HEK293T (cell line): ENCODE measurements around the gene ANXA2.

ENCODE experiments used
- BHLHE40 ChIP-seq: fragments of 450-650 bp; IDR thresholded peaks from 2 replicates; pipeline ENCODE4 v1.6.1; 2016; ENCODE audit warnings: mild to moderate bottlenecking, moderate library complexity, borderline replicate concordance
- CTBP1 ChIP-seq: fragments of 450-650 bp; IDR thresholded peaks from 2 replicates; pipeline ENCODE4 v1.6.1; 2016; ENCODE audit warnings: borderline replicate concordance
- ELF4 ChIP-seq: fragments of 450-650 bp; IDR thresholded peaks from 2 replicates; pipeline ENCODE4 v1.6.1; 2017; ENCODE audit warnings: antibody characterized with exemption
- FOXA1 ChIP-seq: fragments of 450-650 bp; IDR thresholded peaks from 2 replicates; pipeline ENCODE4 v1.6.1; 2016; ENCODE audit warnings: mild to moderate bottlenecking
- FOXK2 ChIP-seq: fragments of 450-650 bp; IDR thresholded peaks from 2 replicates; pipeline ENCODE4 v1.6.1; 2016; ENCODE audit warnings: mild to moderate bottlenecking
- FOXM1 ChIP-seq: fragments of 450-650 bp; IDR thresholded peaks from 2 replicates; pipeline ENCODE4 v1.6.1; 2017; ENCODE audit warnings: mild to moderate bottlenecking, borderline replicate concordance
- HDGF ChIP-seq: fragments of 450-650 bp; IDR thresholded peaks from 2 replicates; pipeline ENCODE4 v1.6.1; 2017; ENCODE audit warnings: antibody characterized with exemption, borderline replicate concordance
- SP1 ChIP-seq: fragments of 450-650 bp; IDR thresholded peaks from 2 replicates; pipeline ENCODE4 v1.6.1; 2017
- TARDBP ChIP-seq: fragments of 450-650 bp; IDR thresholded peaks from 2 replicates; pipeline ENCODE4 v1.6.1; 2016
- ZNF384 ChIP-seq: fragments of 450-650 bp; IDR thresholded peaks from 2 replicates; pipeline ENCODE4 v1.6.1; 2016

DNA sequence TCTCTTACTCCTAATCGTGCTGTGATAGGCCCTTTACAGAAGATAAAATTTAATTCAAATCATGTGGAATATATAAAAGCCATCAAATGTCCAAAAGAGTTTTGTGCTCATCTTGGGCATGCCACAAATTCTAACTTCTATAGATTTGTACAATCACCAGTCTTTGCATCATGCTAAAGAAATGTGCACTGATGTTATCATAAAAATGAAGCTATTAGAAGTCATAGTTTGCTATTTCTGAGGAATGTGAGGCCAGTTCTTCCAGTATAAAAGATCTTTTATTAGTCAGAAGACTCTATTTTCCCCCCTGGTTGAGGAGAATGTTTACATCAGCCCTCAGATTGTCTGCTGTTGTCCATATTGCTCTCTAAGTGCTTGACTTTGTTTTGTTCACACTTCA, 2.1 kb upstream of the ANXA2 start:
- TF ChIP-seq FOXA1: no peak
- no peak for TF ChIP-seq SP1
- no peak for TF ChIP-seq TARDBP
- TF ChIP-seq FOXK2: no peak
- TF ChIP-seq FOXM1: no peak
- TF ChIP-seq HDGF: no peak
- no peak for TF ChIP-seq ELF4
- TF ChIP-seq BHLHE40: no peak
- TF ChIP-seq ZNF384: no peak
- no peak for TF ChIP-seq CTBP1
